HG03354 (cell line): ENCODE data around the gene RBFA.

ENCODE experiments used
- ATAC-seq: cut with Tn5 transposase; IDR thresholded peaks from one replicate; pipeline ENCODE4 v1.9.1; 2021; ENCODE audit warnings: mild to moderate bottlenecking; ENCODE audit not compliant: unreplicated experiment, poor library complexity, severe bottlenecking

Gene RBFA

DNA sequence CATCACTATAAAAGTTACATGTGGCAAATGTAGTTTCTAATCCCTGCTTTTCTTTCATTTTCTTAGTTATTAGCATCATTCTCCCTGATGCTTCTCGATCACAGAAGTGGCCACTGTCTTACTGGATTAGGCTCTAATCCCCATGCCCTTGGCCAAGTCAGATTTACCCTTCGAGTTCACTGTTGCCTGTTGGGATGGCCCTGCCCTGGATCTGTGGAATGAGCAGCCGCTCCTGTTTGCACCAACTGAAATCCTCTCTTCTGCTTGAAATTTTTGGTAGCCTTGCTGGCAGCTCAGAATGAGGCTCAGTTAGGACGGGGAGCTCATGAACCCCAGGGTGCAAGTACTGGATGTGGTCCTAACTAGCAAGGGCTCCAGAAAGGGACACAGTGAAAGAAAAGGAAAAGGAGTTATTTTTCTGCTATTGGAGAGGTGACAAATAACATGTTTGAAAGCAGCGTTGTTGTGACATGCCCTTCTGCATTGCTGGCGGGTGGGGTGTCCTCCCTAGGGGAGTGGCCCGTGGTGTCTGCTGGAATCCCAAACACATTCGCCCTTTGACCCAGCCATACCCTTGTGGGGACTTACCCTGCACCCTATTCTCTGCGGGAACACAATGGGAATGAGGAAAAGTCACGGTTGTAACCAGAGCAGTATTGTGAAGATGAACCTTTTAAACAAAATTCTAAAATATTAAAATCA is 34.5 kb downstream of the RBFA start:
- no peak for ATAC-seq

DNA sequence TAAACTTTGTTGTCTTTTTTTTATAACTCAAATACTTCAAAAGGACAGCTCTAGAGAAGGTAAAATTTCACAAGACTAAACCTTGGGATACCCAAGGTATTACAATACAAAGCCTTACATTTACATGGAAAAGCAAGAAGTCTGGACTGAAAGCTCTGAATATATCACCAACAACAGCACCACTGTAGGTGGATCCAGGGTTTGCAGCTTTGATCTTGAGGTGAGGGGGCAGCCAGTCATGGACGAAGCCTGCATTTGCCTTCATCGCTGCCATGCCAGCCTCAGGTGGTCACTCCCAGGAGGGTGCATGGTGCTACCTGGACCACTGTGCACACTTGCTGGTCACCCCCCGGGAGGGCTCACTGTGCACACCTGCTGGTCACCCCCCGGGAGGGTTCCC is 36.6 kb downstream of the RBFA start:
- ATAC-seq = no peak

DNA sequence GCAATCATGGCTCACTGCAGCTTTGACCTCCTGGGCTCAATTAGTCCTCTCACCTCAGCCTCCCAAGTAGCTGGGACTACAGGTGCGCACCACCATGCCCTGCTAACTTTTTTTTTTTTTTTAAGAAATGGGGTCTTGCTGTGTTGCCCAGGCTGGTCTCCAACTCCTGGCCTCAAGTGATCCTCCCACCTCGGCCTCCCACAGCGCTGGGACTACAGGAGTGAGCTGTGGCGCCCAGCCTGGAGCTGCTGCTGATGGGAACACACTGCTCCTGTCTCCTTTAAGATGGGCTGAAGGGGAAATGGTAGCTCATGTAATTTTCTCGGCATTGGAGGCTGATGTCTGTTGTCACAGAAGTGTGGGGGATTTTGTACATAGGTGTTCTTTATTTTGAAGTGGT is 39.9 kb downstream of the RBFA start:
- no peak for ATAC-seq

DNA sequence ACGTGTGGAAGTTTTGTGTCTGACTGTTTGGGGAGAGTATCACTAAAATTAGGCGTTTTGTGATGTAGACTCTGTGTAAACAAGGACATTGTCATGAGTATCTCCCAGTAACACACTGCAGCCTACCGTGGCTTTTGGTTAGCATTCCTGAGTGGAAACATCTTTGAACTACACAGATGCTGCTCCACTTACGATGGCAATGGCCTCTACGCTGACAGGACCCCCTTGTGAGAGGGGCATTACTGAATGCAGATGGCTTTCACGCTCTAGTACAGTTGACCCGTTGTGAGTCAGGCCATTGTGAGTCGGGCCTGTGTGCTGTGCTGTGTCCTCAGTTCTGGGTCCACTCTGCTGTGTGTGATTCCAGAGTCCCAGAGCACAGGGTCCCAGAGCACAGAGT is 40.5 kb downstream of the RBFA start:
- no peak for ATAC-seq

DNA sequence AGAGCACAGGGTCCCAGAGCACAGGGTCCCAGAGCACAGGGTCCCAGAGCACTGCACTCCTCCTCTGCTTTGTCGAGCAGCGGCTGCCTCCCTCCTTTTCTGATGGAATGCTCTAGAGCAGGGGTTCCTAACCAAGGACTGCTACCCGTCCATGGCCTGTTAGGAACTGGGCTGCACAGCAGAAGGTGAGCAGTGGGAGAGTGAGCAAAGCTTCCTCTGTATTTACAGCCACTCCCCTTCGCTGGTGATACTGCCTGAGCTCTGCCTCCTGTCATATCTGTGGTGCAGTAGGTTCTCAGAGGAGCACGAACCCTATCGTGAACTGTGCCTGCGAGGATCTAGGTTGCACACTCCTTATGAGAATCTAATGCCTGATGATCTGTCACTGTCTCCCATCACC is 41.7 kb downstream of the RBFA start:
- no peak for ATAC-seq

DNA sequence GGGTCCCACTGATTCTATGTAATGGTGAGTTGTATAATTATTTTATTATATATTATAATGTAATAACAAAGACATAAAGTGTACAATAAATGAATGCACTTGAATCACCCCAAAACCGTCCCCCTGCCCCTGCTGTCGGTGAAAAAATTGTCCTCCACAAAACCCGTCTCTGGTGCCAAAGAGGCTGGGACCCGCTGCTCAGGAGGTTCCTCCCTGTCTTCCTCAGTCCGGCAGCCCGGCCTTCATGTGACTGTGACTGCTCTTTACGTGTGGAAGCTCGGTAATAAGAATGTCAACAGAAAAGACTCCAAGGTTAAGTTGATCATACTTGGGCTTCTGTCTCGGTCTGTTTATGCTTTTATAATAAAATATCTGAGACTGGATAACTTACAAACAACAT is 42.1 kb downstream of the RBFA start:
- ATAC-seq = no peak

DNA sequence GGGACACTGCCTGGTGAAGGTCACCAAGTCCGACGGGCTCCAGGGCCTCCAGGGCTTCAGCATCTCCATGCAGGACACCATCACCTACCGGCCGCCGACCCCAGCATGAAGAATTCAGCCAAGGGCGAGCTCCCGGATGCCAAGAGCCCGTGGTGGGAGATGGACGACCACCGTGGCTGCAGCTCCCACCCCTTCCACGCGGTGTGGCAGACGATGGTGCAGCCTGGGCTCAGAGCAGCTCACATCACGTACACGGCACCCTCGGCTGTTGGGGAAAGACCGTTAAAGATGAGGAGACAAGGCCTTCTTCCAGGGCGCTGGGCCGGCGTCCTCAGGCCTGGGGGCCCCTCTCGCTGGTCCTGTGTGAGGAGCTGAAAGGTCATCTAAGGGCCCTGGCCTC is 43.6 kb downstream of the RBFA start:
- no peak for ATAC-seq
